NCI-H446 (cell line): Measurements from ENCODE around the gene PLEK2.

ENCODE experiments used
- DNase-seq, 2 experiments: peaks; one replicate each; lab custom pipeline; 2025; lab: John Stamatoyannopoulos, UW

PLEK2 gene

DNA sequence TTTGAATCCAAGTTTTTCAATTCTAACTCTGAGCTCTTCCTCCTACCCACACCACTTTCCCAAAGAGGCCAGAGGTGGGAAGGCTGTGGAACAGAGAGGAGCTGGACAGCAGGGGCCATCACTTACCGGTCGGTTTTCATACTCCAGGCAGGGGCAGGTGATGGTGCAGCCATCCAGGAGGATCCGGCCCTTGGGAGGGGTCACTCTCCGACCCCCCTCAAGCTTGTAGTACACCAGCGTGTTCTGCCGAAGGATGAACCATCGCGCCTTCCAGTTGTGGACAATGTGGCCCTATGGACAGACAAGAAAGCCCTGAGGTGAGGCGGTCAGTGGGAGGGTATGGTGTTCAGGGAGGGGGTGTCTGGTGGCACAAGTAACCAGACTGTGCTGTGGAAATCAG, 14.4 kb downstream of the PLEK2 start:
- no peak for DNase-seq

DNA sequence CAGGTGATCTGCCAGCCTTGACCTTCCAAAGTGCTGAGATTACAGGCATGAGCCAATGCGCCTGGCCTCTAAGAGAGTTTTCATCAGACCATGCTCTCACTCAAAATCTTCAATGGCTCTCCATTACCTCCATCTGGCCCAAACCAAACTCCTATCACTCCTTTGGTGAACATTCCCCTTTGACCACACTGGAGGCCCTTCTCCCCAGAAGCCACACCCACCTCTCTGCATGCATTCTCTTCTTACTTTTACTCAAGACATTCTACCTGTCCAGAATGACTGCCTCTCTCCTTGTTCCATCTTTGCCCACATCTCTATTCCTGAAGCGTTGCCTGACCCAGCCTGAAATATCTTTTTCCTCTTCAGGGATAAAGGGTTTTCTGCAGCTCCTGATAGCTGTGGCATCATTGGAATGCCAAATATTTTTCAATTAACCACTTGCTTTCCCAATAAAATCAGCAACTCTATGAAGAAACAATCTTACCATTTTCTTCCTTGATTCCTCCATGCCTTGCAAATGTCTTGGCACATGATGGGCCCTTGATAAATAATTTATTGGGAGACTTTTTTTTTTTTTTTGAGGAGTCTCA, 15.5 kb downstream of the PLEK2 start:
- no peak for DNase-seq

DNA sequence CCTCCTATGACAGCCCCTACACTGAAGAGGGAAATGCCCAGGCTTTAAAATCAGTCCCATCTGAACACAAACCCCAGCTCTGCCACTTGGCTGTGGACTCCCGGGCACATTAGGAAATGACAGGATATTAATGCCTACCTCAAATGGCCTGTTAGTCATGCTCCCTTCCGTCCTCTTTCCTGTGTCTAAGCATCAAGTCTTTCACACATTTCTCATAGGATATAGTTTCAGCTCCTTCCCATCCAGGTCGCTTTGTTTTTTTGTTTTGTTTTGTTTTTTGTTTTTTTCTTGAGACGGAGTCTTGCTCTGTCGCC, 16.1 kb downstream of the PLEK2 start:
- no peak for DNase-seq

GRCh38 chr14:67395086-67395875, 16.7 kb downstream of the PLEK2 start:
- no peak for DNase-seq

DNA sequence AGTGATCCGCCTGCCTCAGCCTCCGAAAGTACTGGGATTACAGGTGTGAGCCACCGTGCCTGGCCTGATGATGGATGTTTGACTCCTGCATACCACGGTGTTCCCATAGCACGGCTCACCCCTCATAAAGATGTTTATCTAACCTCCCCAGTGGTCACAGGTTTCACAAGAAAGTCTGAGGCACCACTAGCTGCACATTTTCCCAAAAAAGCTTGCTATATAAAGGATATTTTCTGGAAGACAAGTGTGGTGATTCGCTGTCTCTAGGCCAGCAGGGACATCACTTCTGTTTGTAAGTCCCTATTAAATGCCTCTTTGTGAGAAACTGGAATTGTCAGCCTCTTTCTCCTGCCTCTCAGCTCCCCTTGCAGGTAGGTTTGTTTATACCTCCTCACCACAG, 18.3 kb downstream of the PLEK2 start:
- DNase-seq = no peak

DNA sequence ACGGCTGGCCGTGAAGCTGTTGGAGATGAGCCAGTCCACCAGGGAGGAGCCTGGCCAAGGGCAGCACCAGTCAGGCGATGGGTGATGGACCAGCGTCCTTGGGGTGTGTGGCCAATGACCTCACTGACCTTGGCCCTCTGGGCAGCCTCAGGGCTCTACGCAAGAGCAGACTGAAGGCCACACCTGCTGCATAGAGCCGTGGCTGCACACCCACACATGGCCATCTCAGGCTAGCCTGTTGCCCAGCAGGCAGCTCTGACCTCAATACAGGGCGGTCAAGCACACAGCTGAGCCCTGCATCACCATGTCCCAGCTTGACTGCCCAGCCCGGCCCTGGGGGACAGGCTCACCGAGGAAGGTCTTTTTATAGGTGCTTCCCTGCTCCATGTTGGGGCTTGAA, 19.2 kb downstream of the PLEK2 start:
- DNase-seq = no peak

GRCh38 chr14:67392123-67392522, 19.8 kb downstream of the PLEK2 start:
- DNase-seq = no peak

DNA sequence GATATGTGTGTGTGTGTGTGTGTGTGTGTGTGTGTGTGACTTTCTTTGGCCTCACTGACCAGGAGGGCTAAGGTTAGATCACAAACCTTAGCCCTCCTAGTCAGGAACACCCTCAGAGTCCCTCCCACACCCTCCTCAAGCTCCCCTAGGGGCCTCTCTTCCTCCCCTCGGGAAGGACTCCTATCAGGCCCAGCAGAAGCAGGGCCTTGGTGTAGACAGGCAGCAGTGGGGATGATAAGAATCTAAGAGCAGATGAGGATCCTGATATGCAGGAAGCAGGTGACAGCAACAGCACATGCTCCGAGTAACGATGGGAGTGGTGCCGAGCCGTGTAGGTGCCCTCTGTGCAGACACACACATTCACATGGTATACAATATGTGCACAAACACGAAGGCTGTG, 20.7 kb downstream of the PLEK2 start:
- no peak for DNase-seq

GRCh38 chr14:67389811-67390534, 22.0 kb downstream of the PLEK2 start:
- DNase-seq = no peak

DNA sequence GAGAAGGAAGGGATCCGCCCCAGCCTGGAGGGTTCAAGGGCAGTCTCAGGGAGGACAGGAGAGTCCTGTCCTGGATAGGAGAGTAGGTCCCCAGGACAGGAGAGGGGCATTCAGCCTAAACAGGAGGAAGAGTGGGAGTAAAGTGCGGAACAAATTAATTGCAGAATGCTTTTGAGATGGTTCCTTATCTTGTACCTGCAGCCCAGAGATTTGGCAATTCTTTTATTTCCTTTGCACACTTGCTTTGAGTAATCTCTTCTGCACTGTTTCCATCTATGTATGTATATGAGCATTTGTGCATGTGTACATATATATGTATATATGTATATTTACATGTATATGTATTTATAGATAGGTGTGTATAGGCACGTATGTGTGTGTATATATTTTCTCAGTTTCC, 22.7 kb downstream of the PLEK2 start:
- no peak for DNase-seq

DNA sequence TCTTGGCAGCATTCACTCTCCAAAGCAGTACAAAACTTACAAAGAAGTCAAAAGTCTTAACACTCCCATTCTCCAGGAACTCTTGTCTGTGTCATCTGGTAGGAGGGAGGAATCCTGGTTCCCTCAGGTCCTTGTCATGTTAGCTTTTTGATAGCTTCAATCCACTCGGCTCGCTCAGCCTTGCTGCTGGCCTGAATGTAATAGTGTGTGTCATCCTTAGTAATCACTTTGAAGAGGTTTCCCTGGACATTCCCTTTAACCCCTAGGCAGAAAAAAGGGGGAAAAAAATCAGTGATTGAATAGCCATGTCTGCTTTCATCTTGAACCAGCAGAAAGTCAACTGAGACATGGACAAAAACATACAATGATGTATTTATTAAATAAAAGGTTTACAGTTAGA, 24.8 kb downstream of the PLEK2 start:
- DNase-seq = no peak

DNA sequence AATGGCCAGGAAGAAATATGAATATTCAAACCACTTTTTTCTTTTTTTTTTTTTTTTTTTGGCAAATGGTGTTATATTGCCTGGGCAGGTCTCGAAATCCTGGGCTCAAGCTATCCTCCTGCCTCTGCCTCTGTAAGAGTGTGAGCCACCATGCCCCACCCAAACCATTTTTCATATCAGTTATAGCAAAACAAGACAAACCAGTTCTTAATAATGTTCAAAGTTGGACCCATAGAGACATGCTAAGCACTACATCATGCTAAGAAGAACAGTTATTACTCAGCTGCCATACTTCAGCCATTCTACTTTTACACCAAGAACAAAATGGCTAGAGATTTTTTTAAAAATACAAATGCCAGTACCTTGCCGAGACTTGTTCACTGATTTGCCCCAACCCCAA, 26.3 kb downstream of the PLEK2 start:
- no peak for DNase-seq

- no peak for DNase-seq
Observed at GRCh38 chr14:67385120-67385519, 26.8 kb downstream of the PLEK2 start.

- DNase-seq = no peak
Observed at GRCh38 chr14:67377916-67378315, 34.0 kb downstream of the PLEK2 start.

GRCh38 chr14:67373347-67373746, 38.6 kb downstream of the PLEK2 start:
- no peak for DNase-seq

- DNase-seq = no peak
Observed at GRCh38 chr14:67372833-67373232, 39.1 kb downstream of the PLEK2 start.

GRCh38 chr14:67371247-67372148, 40.5 kb downstream of the PLEK2 start:
- DNase-seq = no peak

DNA sequence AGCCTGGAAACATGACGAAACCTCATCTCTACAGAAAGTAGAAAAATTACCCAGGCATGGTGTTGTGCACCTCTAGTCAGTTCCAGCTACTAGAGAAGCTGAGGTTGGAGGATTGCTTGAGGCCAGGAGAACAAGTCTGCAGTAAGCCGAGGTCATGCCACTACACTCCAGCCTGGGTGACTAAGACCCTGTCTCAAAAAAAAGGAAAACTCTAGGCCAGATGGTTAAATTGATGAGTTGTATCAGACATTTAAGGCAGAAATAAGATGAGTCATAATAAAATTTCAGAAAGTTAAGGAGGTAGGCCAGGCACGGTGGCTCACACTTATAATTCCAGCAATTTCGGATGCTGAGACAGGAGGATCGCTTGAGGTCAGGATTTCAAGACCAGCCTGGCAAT, 41.1 kb downstream of the PLEK2 start:
- DNase-seq = no peak

- DNase-seq = no peak
Observed at GRCh38 chr14:67365476-67365875, 46.5 kb downstream of the PLEK2 start.

GRCh38 chr14:67360470-67361206, 51.3 kb downstream of the PLEK2 start:
- DNase-seq = no peak

DNA sequence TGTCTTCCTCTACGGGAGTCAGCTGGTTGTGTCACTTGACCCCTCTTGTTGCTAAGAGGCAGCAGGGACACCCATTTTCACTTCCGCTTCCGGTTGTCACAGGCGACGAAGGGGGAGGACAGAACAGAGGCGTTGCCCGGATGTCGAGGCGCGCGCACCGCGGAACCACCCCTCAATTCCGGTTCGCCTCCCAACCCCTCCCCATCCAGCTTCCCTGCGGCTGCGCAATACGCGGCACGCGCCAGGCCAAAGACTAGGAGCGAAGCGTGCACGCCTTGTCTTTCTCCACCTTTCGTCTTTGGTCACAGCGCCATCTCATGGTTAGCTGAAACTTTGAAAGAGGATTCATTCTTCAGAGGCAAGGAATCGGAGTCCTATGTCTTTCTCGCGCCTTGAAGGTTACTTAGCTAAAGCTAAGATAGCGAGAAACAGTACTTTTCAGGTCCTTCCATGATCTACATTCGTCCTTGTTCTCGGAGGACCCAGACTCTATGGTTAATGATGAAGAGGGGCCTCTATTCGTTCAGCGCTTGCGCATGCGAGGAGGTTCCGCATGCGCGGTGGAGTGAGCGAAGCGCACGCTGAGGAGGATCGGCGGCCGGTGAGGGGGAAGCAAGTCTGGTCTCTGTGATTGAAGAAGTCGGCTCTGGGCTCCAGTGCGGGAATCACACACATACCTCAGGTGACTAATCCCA, 52.0 kb downstream of the PLEK2 start, which contains the start of the genes ATP6V1D and EIF2S1:
ATP6V1D (minus strand) TSS at position 30 of the 695 bp plus-strand sequence. CDS start 106 bp downstream, outside the sequence.
EIF2S1 (plus strand) TSS at position 554 of the 695 bp plus-strand sequence. CDS start 4,440 bp downstream, outside the sequence.
- peak; percentile 97 to 99 for DNase-seq
